Mesendoderm (in vitro differentiated cells): ENCODE data around the gene ABCA7.
A peak's percentile ranks its signal among the peaks of the same experiment; 100 is the strongest.

Experiments
- DNase-seq: peaks from one replicate; pipeline ENCODE4 v3.0.0; 2013
- H2AK5ac ChIP-seq: 2 replicates; pipeline ENCODE4 v1.6.1; 2013; ENCODE audit warnings: low read length, inconsistent platforms
- H2BK120ac ChIP-seq: 2 replicates; pipeline ENCODE4 v1.6.1; 2013; ENCODE audit warnings: low read depth, mild to moderate bottlenecking, low read length, moderate library complexity, mixed read lengths
- H2BK15ac ChIP-seq: replicated peaks from 2 replicates; pipeline ENCODE4 v1.6.1; 2013; ENCODE audit warnings: low read depth, mild to moderate bottlenecking, moderate library complexity
- H2BK5ac ChIP-seq: 2 replicates; pipeline ENCODE4 v1.6.1; 2013; ENCODE audit warnings: low read length, inconsistent platforms
- H3K18ac ChIP-seq: 2 replicates; pipeline ENCODE4 v1.6.1; 2013; ENCODE audit warnings: mild to moderate bottlenecking, low read length, mixed read lengths
- H3K23ac ChIP-seq: one replicate; pipeline ENCODE4 v1.6.1; 2013; ENCODE audit warnings: low read length
- H3K27ac ChIP-seq: 2 replicates; pipeline ENCODE4 v1.5.1; 2013; ENCODE audit warnings: low read depth, mild to moderate bottlenecking, inconsistent platforms, low read length, moderate library complexity
- H3K27me3 ChIP-seq: 2 replicates; pipeline ENCODE4 v1.6.1; 2013; ENCODE audit warnings: low read length, control low read depth, mild to moderate bottlenecking, inconsistent platforms; ENCODE audit not compliant: insufficient read depth, poor library complexity
- H3K36me3 ChIP-seq: 2 replicates; pipeline ENCODE4 v1.6.1; 2013; ENCODE audit warnings: low read length, inconsistent platforms; ENCODE audit not compliant: control insufficient read depth, insufficient read depth
- H3K4ac ChIP-seq: one replicate; pipeline ENCODE4 v1.6.1; 2013; ENCODE audit warnings: low read depth, mild to moderate bottlenecking, low read length, moderate library complexity
- H3K4me1 ChIP-seq: 2 replicates; pipeline ENCODE4 v1.6.1; 2013; ENCODE audit warnings: low read depth, low read length, inconsistent platforms; ENCODE audit not compliant: control insufficient read depth
- H3K4me2 ChIP-seq: 2 replicates; pipeline ENCODE4 v1.6.1; 2013; ENCODE audit warnings: low read length
- H3K4me3 ChIP-seq: 2 replicates; pipeline ENCODE4 v1.5.1; 2013; ENCODE audit warnings: mild to moderate bottlenecking, low read length
- H3K56ac ChIP-seq: one replicate; pipeline ENCODE4 v1.6.1; 2013; ENCODE audit warnings: low read length
- H3K79me1 ChIP-seq: 2 replicates; pipeline ENCODE4 v1.6.1; 2013; ENCODE audit warnings: low read length, inconsistent platforms
- H3K79me2 ChIP-seq: 2 replicates; pipeline ENCODE4 v1.6.1; 2013; ENCODE audit warnings: mild to moderate bottlenecking, low read length; ENCODE audit not compliant: control insufficient read depth, insufficient read depth
- H3K9ac ChIP-seq: 2 replicates; pipeline ENCODE4 v1.6.1; 2013; ENCODE audit warnings: low read length, inconsistent platforms
- H4K5ac ChIP-seq: one replicate; pipeline ENCODE4 v1.6.1; 2013; ENCODE audit warnings: low read length
- H4K8ac ChIP-seq: one replicate; pipeline ENCODE4 v1.6.1; 2013; ENCODE audit warnings: low read depth, mild to moderate bottlenecking, control low read depth, low read length, moderate library complexity
- WGBS: extraction: QIAGEN DNeasy Blood & Tissue Kit; methylation state at CpG from one replicate; pipeline ENCODE4 v1.1.7; 2013; ENCODE audit warnings: low lambda C conversion rate, missing lambda C conversion rate; ENCODE audit not compliant: insufficient coverage; ENCODE audit errors: extremely low coverage; 5-methylcytosine and 5-hydroxymethylcytosine counted together

Gene ABCA7

DNA sequence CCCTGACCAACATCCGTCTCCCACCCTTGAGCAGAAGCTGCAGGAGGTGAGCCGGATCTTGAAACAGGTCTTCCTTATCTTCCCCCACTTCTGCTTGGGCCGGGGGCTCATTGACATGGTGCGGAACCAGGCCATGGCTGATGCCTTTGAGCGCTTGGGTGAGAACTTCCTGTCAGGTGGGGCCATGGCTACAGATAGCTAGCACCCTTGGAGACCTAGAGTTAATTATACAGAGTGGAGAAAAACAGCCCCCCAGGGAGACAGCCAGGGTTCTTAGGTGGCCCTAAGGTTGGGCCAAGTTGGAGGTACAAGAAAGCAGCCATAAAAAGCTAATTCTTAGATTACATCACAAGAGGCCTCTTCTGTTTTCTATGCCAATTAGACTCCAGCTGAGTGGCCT, 18.2 kb downstream of the ABCA7 start:
- H3K4me3 ChIP-seq, result no peak overlapping the region
- no peak overlapping the region for H2BK120ac ChIP-seq
- no peak overlapping the region for H3K18ac ChIP-seq
- no peak overlapping the region for H3K27ac ChIP-seq
- H3K36me3 ChIP-seq, result no peaks in the 10 kb centered on the region
- H3K56ac ChIP-seq, result no peak overlapping the region
- no peaks in the 10 kb centered on the region for H3K79me1 ChIP-seq
- H2BK15ac ChIP-seq, result no peak overlapping the region
- H2AK5ac ChIP-seq, result no peak overlapping the region
- H3K23ac ChIP-seq, result no peak overlapping the region
- H3K4ac ChIP-seq, result no peak overlapping the region
- H4K8ac ChIP-seq, result no peak overlapping the region
- H3K27me3 ChIP-seq, result no peaks in the 10 kb centered on the region
- no peak for DNase-seq
- no CpG with 5 or more reads among the region's 5 CpGs for WGBS
- H3K9ac ChIP-seq, result no peak overlapping the region
- no peak overlapping the region for H3K4me2 ChIP-seq
- no peak overlapping the region for H4K5ac ChIP-seq
- H3K4me1 ChIP-seq, result no peaks in the 10 kb centered on the region
- H3K79me2 ChIP-seq, result no peaks in the 10 kb centered on the region
- no peak overlapping the region for H2BK5ac ChIP-seq

DNA sequence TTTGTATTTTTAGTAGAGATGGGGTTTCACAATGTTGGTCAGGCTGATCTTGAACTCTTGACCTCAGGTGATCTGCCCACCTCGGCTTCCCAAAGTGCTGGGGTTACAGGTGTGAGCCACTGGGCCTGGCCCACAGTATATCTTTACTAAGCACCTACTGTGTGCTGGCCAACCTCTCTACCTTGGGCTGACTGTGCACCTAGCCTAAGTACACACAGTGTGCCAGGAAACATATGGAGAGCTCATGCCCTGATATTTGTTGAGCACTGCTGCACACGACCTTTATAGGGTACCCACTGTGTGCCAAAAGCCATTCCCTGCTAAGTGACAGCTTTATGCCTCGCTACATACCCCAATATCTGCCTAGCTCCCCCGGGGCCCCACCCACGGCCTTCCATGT, 20.8 kb downstream of the ABCA7 start:
- Histone ChIP-seq H3K56ac (no peak overlapping the region), H3K79me1 (no peaks in the 10 kb centered on the region), H3K4ac (no peak overlapping the region), H3K79me2 (no peaks in the 10 kb centered on the region), H2BK5ac (no peak overlapping the region), H2AK5ac (no peak overlapping the region), H3K4me2 (no peak overlapping the region), H3K27ac (no peak overlapping the region), H3K9ac (no peak overlapping the region), H3K23ac (no peak overlapping the region), H2BK15ac (no peak overlapping the region), H3K27me3 (no peaks in the 10 kb centered on the region), H3K18ac (no peak overlapping the region), H4K8ac (no peak overlapping the region), H2BK120ac (no peak overlapping the region), H3K36me3 (no peaks in the 10 kb centered on the region), H3K4me3 (no peak overlapping the region), H3K4me1 (no peaks in the 10 kb centered on the region), H4K5ac (no peak overlapping the region)
- no CpG with 5 or more reads among the region's 5 CpGs for WGBS
- no peak for DNase-seq

DNA sequence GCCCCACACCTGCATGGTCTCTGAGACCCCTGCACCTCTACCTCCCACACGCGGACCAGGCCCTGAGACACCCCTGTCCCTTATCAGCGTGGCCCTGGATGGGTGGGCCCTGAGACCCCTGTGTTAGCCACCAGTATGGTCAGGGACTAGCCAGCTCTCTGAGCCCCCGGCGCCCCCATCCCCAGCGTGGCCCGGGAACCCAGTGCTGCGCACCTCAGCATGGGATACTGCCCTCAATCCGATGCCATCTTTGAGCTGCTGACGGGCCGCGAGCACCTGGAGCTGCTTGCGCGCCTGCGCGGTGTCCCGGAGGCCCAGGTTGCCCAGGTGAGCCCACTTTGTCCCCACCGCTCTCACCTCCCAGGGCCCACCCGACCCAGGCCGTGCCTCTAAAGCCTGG, 22.1 kb downstream of the ABCA7 start:
- H3K27ac ChIP-seq, result no peak overlapping the region
- no peak overlapping the region for H2AK5ac ChIP-seq
- no CpG with 5 or more reads among the region's 20 CpGs for WGBS
- no peak overlapping the region for H3K18ac ChIP-seq
- H4K8ac ChIP-seq, result no peak overlapping the region
- no peak overlapping the region for H2BK15ac ChIP-seq
- H3K23ac ChIP-seq, result no peak overlapping the region
- H3K27me3 ChIP-seq, result no peaks in the 10 kb centered on the region
- peaks cover 4% of the 10 kb centered on the region for H3K4me1 ChIP-seq
- no peaks in the 10 kb centered on the region for H3K36me3 ChIP-seq
- H2BK5ac ChIP-seq, result no peak overlapping the region
- no peaks in the 10 kb centered on the region for H3K79me1 ChIP-seq
- no peak overlapping the region for H3K4me2 ChIP-seq
- no peak overlapping the region for H2BK120ac ChIP-seq
- no peak for DNase-seq
- H3K4me3 ChIP-seq, result no peak overlapping the region
- H3K56ac ChIP-seq, result no peak overlapping the region
- no peak overlapping the region for H4K5ac ChIP-seq
- no peak overlapping the region for H3K4ac ChIP-seq
- no peak overlapping the region for H3K9ac ChIP-seq
- no peaks in the 10 kb centered on the region for H3K79me2 ChIP-seq

DNA sequence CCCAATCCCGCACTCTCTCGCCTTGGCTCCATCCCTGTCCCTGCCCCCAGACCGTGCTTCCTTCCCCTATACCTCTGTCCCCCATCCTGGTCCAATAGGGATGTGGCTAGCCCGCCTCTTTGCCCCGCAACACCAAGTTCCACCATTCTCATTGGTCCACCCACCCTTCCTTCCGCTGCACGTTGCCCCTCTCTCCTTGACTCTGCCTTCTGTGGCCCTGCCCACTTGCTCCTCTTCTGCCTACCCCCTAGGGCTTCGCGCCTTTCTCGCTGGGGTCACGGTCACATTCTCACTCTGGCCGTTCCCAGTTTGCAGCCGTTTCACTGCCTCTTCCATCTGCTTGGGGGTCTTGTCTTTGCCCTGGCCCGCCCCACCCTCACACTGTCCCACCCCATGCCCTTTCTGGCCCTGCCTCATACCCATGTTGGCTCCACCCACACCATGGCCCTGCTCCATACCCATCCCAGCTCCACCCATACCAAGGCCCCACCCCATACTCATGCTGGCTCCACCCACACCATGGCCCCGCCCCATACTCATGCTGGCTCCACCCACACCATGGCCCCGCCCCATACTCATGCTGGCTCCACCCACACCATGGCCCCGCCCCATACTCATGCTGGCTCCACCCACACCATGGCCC, 22.6 kb downstream of the ABCA7 start:
- Histone ChIP-seq H3K56ac (no peak overlapping the region), H3K4me2 (no peak overlapping the region), H2AK5ac (no peak overlapping the region), H3K4me1 (peaks cover 4% of the 10 kb centered on the region), H3K27ac (no peak overlapping the region), H2BK15ac (no peak overlapping the region), H2BK120ac (no peak overlapping the region), H3K27me3 (no peaks in the 10 kb centered on the region), H3K9ac (no peak overlapping the region), H3K79me2 (no peaks in the 10 kb centered on the region), H2BK5ac (no peak overlapping the region), H3K79me1 (no peaks in the 10 kb centered on the region), H4K8ac (no peak overlapping the region), H3K4ac (no peak overlapping the region), H4K5ac (no peak overlapping the region), H3K18ac (no peak overlapping the region), H3K23ac (no peak overlapping the region), H3K4me3 (no peak overlapping the region), H3K36me3 (no peaks in the 10 kb centered on the region)
- no CpG with 5 or more reads among the region's 17 CpGs for WGBS
- DNase-seq, result no peak

DNA sequence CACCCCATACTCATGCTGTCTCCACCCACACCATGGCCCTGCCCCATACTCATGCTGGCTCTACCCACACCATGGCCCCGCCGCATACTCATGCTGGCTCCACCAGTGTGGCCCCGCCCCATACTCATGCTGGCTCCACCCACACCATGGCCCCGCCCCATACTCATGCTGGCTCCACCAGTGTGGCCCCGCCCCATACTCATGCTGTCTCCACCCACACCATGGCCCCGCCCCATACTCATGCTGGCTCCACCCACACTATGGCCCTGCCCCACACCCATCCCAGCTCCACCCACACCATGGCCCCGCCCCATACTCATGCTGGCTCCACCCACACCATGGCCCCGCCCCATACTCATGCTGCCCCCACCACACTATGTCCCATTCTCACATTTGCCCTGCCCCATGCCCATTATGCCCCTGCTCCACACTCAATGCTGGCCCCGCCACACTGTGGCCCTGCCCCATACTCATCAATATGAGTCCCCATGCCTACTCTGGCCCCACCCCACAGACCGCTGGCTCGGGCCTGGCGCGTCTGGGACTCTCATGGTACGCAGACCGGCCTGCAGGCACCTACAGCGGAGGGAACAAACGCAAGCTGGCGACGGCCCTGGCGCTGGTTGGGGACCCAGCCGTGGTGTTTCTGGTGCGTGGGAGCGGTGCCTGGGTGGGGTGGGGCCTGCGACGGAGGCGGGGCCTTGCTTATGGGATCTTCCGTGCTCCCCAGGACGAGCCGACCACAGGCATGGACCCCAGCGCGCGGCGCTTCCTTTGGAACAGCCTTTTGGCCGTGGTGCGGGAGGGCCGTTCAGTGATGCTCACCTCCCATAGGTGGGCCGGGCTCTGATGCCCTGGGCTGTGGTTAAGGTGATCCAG, 23.4 kb downstream of the ABCA7 start:
- Histone ChIP-seq H2BK5ac (no peak overlapping the region), H3K27ac (no peak overlapping the region), H2AK5ac (no peak overlapping the region), H3K4me1 (peaks cover 4% of the 10 kb centered on the region), H3K4me3 (no peak overlapping the region), H3K9ac (no peak overlapping the region), H3K79me2 (no peaks in the 10 kb centered on the region), H2BK15ac (no peak overlapping the region), H3K56ac (no peak overlapping the region), H3K27me3 (no peaks in the 10 kb centered on the region), H3K4ac (no peak overlapping the region), H4K8ac (no peak overlapping the region), H4K5ac (no peak overlapping the region), H2BK120ac (no peak overlapping the region), H3K18ac (no peak overlapping the region), H3K36me3 (no peaks in the 10 kb centered on the region), H3K4me2 (no peak overlapping the region), H3K23ac (no peak overlapping the region), H3K79me1 (no peaks in the 10 kb centered on the region)
- peak; percentile 57 for DNase-seq
- no CpG with 5 or more reads among the region's 37 CpGs for WGBS
